ENCODE measurements around the gene PRPF38B.

GRCh38 chr1:108645564-108646184 lies 46.4 kb upstream of the PRPF38B start:
- TF ChIP-seq ZNF175 (CRISPR knock-in tag; IDR thresholded peaks at IDR 0.05; ENCODE audit: low read depth) (no peak), BMI1 (IDR thresholded peaks at IDR 0.05; ENCODE audit: low read length) (no peak), SNRNP70 (optimal IDR thresholded peaks at IDR 0.05; ENCODE audit: low read depth, low read length) (no peak), EZH2 (IDR thresholded peaks at IDR 0.05; ENCODE audit: borderline replicate concordance, low read depth, low read length) (no peak), SIN3A (IDR thresholded peaks at IDR 0.05; ENCODE audit: borderline replicate concordance in 2 of 2, control insufficient read depth in 1 of 2, low read depth in 2 of 2, low read length in 2 of 2) (no peak), HNRNPL (IDR thresholded peaks at IDR 0.05; ENCODE audit: low read depth, low read length) (no peak), ETS1 (conservative IDR thresholded peaks at IDR 0.05; ENCODE audit: control insufficient read depth, low read depth, low read length) (no peak), ZNF507 (tag; conservative IDR thresholded peaks at IDR 0.05) (no peak), POLR2A (conservative IDR thresholded peaks at IDR 0.05) (no peak), ATF3 (IDR thresholded peaks at IDR 0.05) (no peak), ATF3 (CRISPR knock-in tag; conservative IDR thresholded peaks at IDR 0.05) (no peak), CTCF (IDR thresholded peaks at IDR 0.05 in 2 of 3, conservative IDR thresholded peaks at IDR 0.05 in 1 of 3; ENCODE audit: insufficient read depth in 2 of 3, low read depth in 1 of 3, low read length in 3 of 3) (peak; percentile 25 to 54 (median 41); a peak in 5 of 6 replicates)

Measured in K562 (cell line).